Panc1 (cell line): ENCODE data around the gene KRT85. TPM values are rescaled to one million over a fixed set of nuclear protein-coding genes. Genes with fewer than 3 reads are reported as not detected.

Experiments
- ATAC-seq: fragments of 200-7000 bp; cut with Tn5 transposase; 2 replicates; pipeline ENCODE4 v1.9.1; 2020; ENCODE audit warnings: mild to moderate bottlenecking, moderate library complexity
- BruUV-seq: library from RNA; stranded (reverse); fragments of 400-500 nt; replicated peaks from 2 replicates; lab custom pipeline; 2021; lab: Mats Ljungman, UMichigan
- CTCF ChIA-PET: fragments of 300-600 bp; sonication (Branson Sonifier 250); formaldehyde crosslinking; loops from one replicate; lab custom pipeline; 2022; ENCODE audit warnings: antibody characterized with exemption; lab: Charles Lee
- POLR2A ChIA-PET: fragments of 300-600 bp; sonication (Branson Sonifier 250); formaldehyde crosslinking; loops from one replicate; lab custom pipeline; 2022; ENCODE audit warnings: antibody characterized with exemption; lab: Charles Lee
- DNase-seq: peaks from one replicate; pipeline ENCODE4 v3.0.0-alpha.2; 2010; ENCODE audit warnings: low read depth, low spot score
- H3K27ac ChIP-seq: 2 replicates; pipeline ENCODE4 v1.5.1; 2011; ENCODE audit warnings: mild to moderate bottlenecking, low read length, inconsistent platforms
- H3K27me3 ChIP-seq: fragments of 200-500 bp; sonication (Bioruptor generic); 2 replicates; pipeline ENCODE4 v1.6.0; 2014; ENCODE audit warnings: low read length, inconsistent platforms; ENCODE audit not compliant: control insufficient read depth, insufficient read depth
- H3K36me3 ChIP-seq: fragments of 200-500 bp; sonication (Bioruptor generic); 2 replicates; pipeline ENCODE4 v1.5.1; 2014; ENCODE audit warnings: inconsistent platforms, mild to moderate bottlenecking, low read length, moderate library complexity; ENCODE audit not compliant: control insufficient read depth, insufficient read depth
- H3K4me1 ChIP-seq: 2 replicates; pipeline ENCODE4 v1.5.1; 2011; ENCODE audit warnings: inconsistent platforms, mild to moderate bottlenecking, low read length, moderate library complexity; ENCODE audit not compliant: control insufficient read depth, insufficient read depth
- H3K4me3 ChIP-seq, 2 experiments: 2 replicates each; pipeline ENCODE4 v1.5.1; 2011 to 2012; ENCODE audit warnings: low read depth in 2 of 2, low read length in 2 of 2, mild to moderate bottlenecking in 2 of 2, inconsistent platforms in 1 of 2, moderate library complexity in 1 of 2
- H3K9me3 ChIP-seq: fragments of 200-500 bp; sonication (Bioruptor generic); 2 replicates; pipeline ENCODE4 v1.5.1; 2014; ENCODE audit warnings: low read depth, mild to moderate bottlenecking, inconsistent platforms, low read length, moderate library complexity; ENCODE audit not compliant: control insufficient read depth, insufficient read depth
- CTCF ChIP-seq: fragments of 450-650 bp; IDR thresholded peaks from 2 replicates; pipeline ENCODE4 v1.5.1; 2017; ENCODE audit warnings: mild to moderate bottlenecking
- POLR2AphosphoS5 ChIP-seq: IDR thresholded peaks from 2 replicates; pipeline ENCODE4 v1.6.1; 2012; ENCODE audit warnings: mild to moderate bottlenecking, low read depth, low read length, moderate library complexity
- REST ChIP-seq, 2 experiments: IDR thresholded peaks; 2 replicates each; pipeline ENCODE4 v1.6.1; 2011 to 2012; ENCODE audit warnings: low read depth in 2 of 2, control low read depth in 1 of 2, low read length in 1 of 2, mild to moderate bottlenecking in 1 of 2, moderate library complexity in 1 of 2; ENCODE audit not compliant: insufficient read depth in 1 of 2
- SIN3A ChIP-seq: IDR thresholded peaks from 2 replicates; pipeline ENCODE4 v1.6.1; 2012; ENCODE audit warnings: low read depth, mild to moderate bottlenecking, low read length, moderate library complexity, borderline replicate concordance; ENCODE audit not compliant: insufficient read depth
- TCF7L2 ChIP-seq: IDR thresholded peaks from 2 replicates; pipeline ENCODE4 v1.6.1; 2011; ENCODE audit warnings: mild to moderate bottlenecking, low read depth, low read length, inconsistent platforms
- in situ Hi-C: cut with HindIII; loops from 2 replicates; pipeline ENCODE4 v1.10.0; 2016; ENCODE audit warnings: low sequenced_read_pairs, low pct_unique_long_range_greater_than_20kb
- intact Hi-C: fragments of 100-400 bp; cut with micrococcal nuclease; formaldehyde crosslinking; loops from one replicate; pipeline ENCODE4 v1.10.0; 2022; ENCODE audit not compliant: unreplicated experiment
- total RNA-seq: library from RNA; stranded (reverse); gene quantifications from one replicate; pipeline ENCODE4 v1.2.1, GENCODE V29; 2021; ENCODE audit not compliant: unreplicated experiment

The KRT85 gene
- total RNA-seq, 1 experiment from 2014 or later, result not detected

DNA sequence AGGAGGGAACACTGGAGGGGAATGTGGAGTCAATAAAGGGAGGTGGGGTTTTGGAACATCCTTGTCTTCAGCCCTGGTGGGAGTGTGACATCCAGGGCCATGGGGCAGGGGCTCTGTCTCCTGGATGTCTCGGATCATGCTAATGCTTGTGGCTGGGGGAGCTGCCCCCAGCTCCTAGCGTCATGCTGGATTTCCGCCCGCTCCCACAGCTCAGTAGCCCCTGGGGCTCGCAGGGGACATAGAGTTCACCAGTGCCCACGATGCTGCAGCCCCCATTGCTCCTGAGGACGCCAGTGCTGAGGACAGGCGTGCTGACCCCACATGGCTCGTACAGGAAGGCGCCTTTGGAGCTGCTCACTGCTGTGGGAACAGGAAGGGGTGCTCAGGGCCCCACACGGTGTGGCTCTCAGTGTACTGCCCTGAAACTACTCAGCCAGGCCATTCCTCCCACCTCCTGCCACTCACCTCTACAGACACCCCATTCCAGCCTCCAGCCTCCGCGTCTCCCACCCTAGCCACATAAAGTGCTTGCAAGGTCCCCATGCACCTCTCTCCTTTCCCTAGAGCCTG is 27.6 kb upstream of the KRT85 start:
- H3K9me3 ChIP-seq, result no peaks in the 10 kb centered on the region
- ATAC-seq, result no peak
- intact Hi-C loops (loop anchor here (5.0 kb wide), 1 partner anchor 112 kb away; no protein-coding TSS in a partner anchor), in situ Hi-C loops (no loop called here)
- H3K27me3 ChIP-seq, result 0 out of 2 replicates have a peak, but pooled peaks cover 3% of the 10 kb centered on the region
- no peak overlapping the region for H3K27ac ChIP-seq
- no peaks in the 10 kb centered on the region for H3K4me1 ChIP-seq
- POLR2A ChIA-PET, result no interaction called here
- no peak for TF ChIP-seq CTCF
- no peak overlapping the region for H3K4me3 ChIP-seq
- CTCF ChIA-PET, result interaction anchor here (0.7 to 1.1 kb wide), 2 partner anchors 28 to 483 kb away, joined by 3 to 6 read pairs; partner anchors contain the start of gene KRT85
- no peaks in the 10 kb centered on the region for H3K36me3 ChIP-seq
- BruUV-seq, result no TSS peak
- no peak for DNase-seq

DNA sequence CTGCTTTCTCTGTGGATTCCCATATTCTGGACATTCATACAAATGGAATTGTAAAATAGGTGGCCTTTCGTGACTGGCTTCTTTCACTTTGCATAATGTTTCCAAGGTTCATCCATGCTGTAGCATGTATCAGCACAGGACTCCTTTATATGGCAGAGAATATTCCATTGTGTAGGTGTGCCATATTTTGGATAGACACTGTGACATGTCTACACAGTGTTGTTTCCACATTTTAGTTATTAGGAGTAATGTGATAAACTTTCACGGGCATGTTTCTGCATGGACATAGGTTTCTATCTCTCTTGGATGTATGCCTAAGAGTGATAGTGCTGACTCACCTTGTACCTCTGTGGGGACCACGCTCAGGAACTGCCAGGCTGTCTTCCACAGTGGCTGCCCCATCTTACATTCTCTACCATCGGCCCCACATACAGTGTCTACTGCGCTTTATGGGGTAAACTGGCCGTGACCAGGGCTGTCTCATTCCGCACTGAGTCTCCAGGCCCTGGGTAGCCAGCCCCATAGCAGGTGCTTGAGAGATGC is 25.3 kb upstream of the KRT85 start:
- no peaks in the 10 kb centered on the region for H3K36me3 ChIP-seq
- in situ Hi-C loops (no loop called here), intact Hi-C loops (loop anchor here (5.0 kb wide), 1 partner anchor 115 kb away; no protein-coding TSS in a partner anchor)
- no peaks in the 10 kb centered on the region for H3K9me3 ChIP-seq
- DNase-seq, result no peak
- no peak overlapping the region for H3K27ac ChIP-seq
- no TSS peak for BruUV-seq
- H3K4me3 ChIP-seq, result no peak overlapping the region
- TF ChIP-seq REST (IDR thresholded peaks at IDR 0.05; ENCODE audit: insufficient read depth in 1 of 2, low read depth in 2 of 2, low read length in 1 of 2) (no peak), TCF7L2 (no peak), POLR2AphosphoS5 (no peak), SIN3A (no peak), CTCF (no peak)
- H3K27me3 ChIP-seq, result peaks cover 9% of the 10 kb centered on the region
- no peaks in the 10 kb centered on the region for H3K4me1 ChIP-seq
- no peak for ATAC-seq
- POLR2A ChIA-PET, result no interaction called here
- CTCF ChIA-PET, result no interaction called here
